ENCODE results near the gene KRTAP10-12.
A peak's percentile ranks its signal among the peaks of the same experiment; 100 is the strongest.

The KRTAP10-12 gene

GRCh38 chr21:44720170-44720569 lies 23.2 kb downstream of the KRTAP10-12 start:
- peaks cover 0 to 11% (median 8%) of the 10 kb centered on the region in 5 donors for H3K4me1 ChIP-seq (ENCODE audit: control insufficient read depth in 5 of 5, insufficient read depth in 5 of 5, low read length in 5 of 5)
- H3K9me3 ChIP-seq (ENCODE audit: control insufficient read depth in 5 of 5, low read length in 5 of 5), result no peaks in the 10 kb centered on the region
- peaks cover 17 to 30% (median 24%) of the 10 kb centered on the region in 5 donors for H3K27me3 ChIP-seq (ENCODE audit: control insufficient read depth in 5 of 5, insufficient read depth in 4 of 5, low read length in 5 of 5)
- no peak overlapping the region for H3K4me3 ChIP-seq (ENCODE audit: low read depth in 1 of 5, low read length in 5 of 5)
- H3K9ac ChIP-seq (ENCODE audit: low read length in 5 of 5), result no peak overlapping the region
- H3K36me3 ChIP-seq (ENCODE audit: control insufficient read depth in 5 of 5, insufficient read depth in 5 of 5, low read length in 5 of 5), result no peaks in the 10 kb centered on the region
- no peak overlapping the region for H3K27ac ChIP-seq (ENCODE audit: low read depth, low read length)

GRCh38 chr21:44722731-44723130 lies 25.8 kb downstream of the KRTAP10-12 start:
- Histone ChIP-seq H3K27ac (ENCODE audit: low read depth, low read length) (no peak overlapping the region), H3K36me3 (ENCODE audit: control insufficient read depth in 5 of 5, insufficient read depth in 5 of 5, low read length in 5 of 5) (no peaks in the 10 kb centered on the region), H3K4me1 (ENCODE audit: control insufficient read depth in 5 of 5, insufficient read depth in 5 of 5, low read length in 5 of 5) (peaks cover 0 to 11% (median 8%) of the 10 kb centered on the region in 5 donors), H3K4me3 (ENCODE audit: low read depth in 1 of 5, low read length in 5 of 5) (no peak overlapping the region), H3K27me3 (ENCODE audit: control insufficient read depth in 5 of 5, insufficient read depth in 4 of 5, low read length in 5 of 5) (peaks cover 28 to 54% (median 36%) of the 10 kb centered on the region in 5 donors), H3K9me3 (ENCODE audit: control insufficient read depth in 5 of 5, low read length in 5 of 5) (no peaks in the 10 kb centered on the region), H3K9ac (ENCODE audit: low read length in 5 of 5) (no peak overlapping the region)

- peak overlapping the region in 1 of 5 donors; percentile 11 for H3K9ac ChIP-seq (ENCODE audit: low read length in 5 of 5)
- no peaks in the 10 kb centered on the region for H3K9me3 ChIP-seq (ENCODE audit: control insufficient read depth in 5 of 5, low read length in 5 of 5)
- H3K4me3 ChIP-seq (ENCODE audit: low read depth in 1 of 5, low read length in 5 of 5), result peak overlapping the region in 1 of 5 donors; percentile 22
- H3K27ac ChIP-seq (ENCODE audit: low read depth, low read length), result no peak overlapping the region
- H3K4me1 ChIP-seq (ENCODE audit: control insufficient read depth in 5 of 5, insufficient read depth in 5 of 5, low read length in 5 of 5), result peaks cover 0 to 11% (median 8%) of the 10 kb centered on the region in 5 donors
- no peaks in the 10 kb centered on the region for H3K36me3 ChIP-seq (ENCODE audit: control insufficient read depth in 5 of 5, insufficient read depth in 5 of 5, low read length in 5 of 5)
- H3K27me3 ChIP-seq (ENCODE audit: control insufficient read depth in 5 of 5, insufficient read depth in 4 of 5, low read length in 5 of 5), result peaks cover 29 to 58% (median 39%) of the 10 kb centered on the region in 5 donors
These were observed 26.5 kb downstream of the KRTAP10-12 start for GRCh38 chr21:44723177-44724131.

- Histone ChIP-seq H3K27me3 (ENCODE audit: control insufficient read depth in 5 of 5, insufficient read depth in 4 of 5, low read length in 5 of 5) (peaks cover 29 to 58% (median 37%) of the 10 kb centered on the region in 5 donors), H3K4me1 (ENCODE audit: control insufficient read depth in 5 of 5, insufficient read depth in 5 of 5, low read length in 5 of 5) (peaks cover 0 to 11% (median 8%) of the 10 kb centered on the region in 5 donors), H3K9me3 (ENCODE audit: control insufficient read depth in 5 of 5, low read length in 5 of 5) (no peaks in the 10 kb centered on the region), H3K4me3 (ENCODE audit: low read depth in 1 of 5, low read length in 5 of 5) (no peak overlapping the region), H3K36me3 (ENCODE audit: control insufficient read depth in 5 of 5, insufficient read depth in 5 of 5, low read length in 5 of 5) (no peaks in the 10 kb centered on the region), H3K27ac (ENCODE audit: low read depth, low read length) (no peak overlapping the region), H3K9ac (ENCODE audit: low read length in 5 of 5) (no peak overlapping the region)
These were observed 27.2 kb downstream of the KRTAP10-12 start for GRCh38 chr21:44724196-44724595.

GRCh38 chr21:44724926-44725325 lies 28.0 kb downstream of the KRTAP10-12 start:
- Histone ChIP-seq H3K9me3 (ENCODE audit: control insufficient read depth in 5 of 5, low read length in 5 of 5) (no peaks in the 10 kb centered on the region), H3K9ac (ENCODE audit: low read length in 5 of 5) (no peak overlapping the region), H3K27me3 (ENCODE audit: control insufficient read depth in 5 of 5, insufficient read depth in 4 of 5, low read length in 5 of 5) (peaks cover 29 to 57% (median 39%) of the 10 kb centered on the region in 5 donors), H3K36me3 (ENCODE audit: control insufficient read depth in 5 of 5, insufficient read depth in 5 of 5, low read length in 5 of 5) (no peaks in the 10 kb centered on the region), H3K4me1 (ENCODE audit: control insufficient read depth in 5 of 5, insufficient read depth in 5 of 5, low read length in 5 of 5) (peaks cover 0 to 11% (median 8%) of the 10 kb centered on the region in 5 donors), H3K27ac (ENCODE audit: low read depth, low read length) (no peak overlapping the region), H3K4me3 (ENCODE audit: low read depth in 1 of 5, low read length in 5 of 5) (no peak overlapping the region)

GRCh38 chr21:44726826-44727225 lies 29.9 kb downstream of the KRTAP10-12 start:
- peaks cover 29 to 54% (median 39%) of the 10 kb centered on the region in 5 donors for H3K27me3 ChIP-seq (ENCODE audit: control insufficient read depth in 5 of 5, insufficient read depth in 4 of 5, low read length in 5 of 5)
- H3K9ac ChIP-seq (ENCODE audit: low read length in 5 of 5), result no peak overlapping the region
- H3K9me3 ChIP-seq (ENCODE audit: control insufficient read depth in 5 of 5, low read length in 5 of 5), result no peaks in the 10 kb centered on the region
- no peaks in the 10 kb centered on the region for H3K36me3 ChIP-seq (ENCODE audit: control insufficient read depth in 5 of 5, insufficient read depth in 5 of 5, low read length in 5 of 5)
- no peak overlapping the region for H3K4me3 ChIP-seq (ENCODE audit: low read depth in 1 of 5, low read length in 5 of 5)
- no peak overlapping the region for H3K27ac ChIP-seq (ENCODE audit: low read depth, low read length)
- H3K4me1 ChIP-seq (ENCODE audit: control insufficient read depth in 5 of 5, insufficient read depth in 5 of 5, low read length in 5 of 5), result peaks cover 0 to 11% (median 8%) of the 10 kb centered on the region in 5 donors

GRCh38 chr21:44727321-44727720 lies 30.3 kb downstream of the KRTAP10-12 start:
- no peaks in the 10 kb centered on the region for H3K36me3 ChIP-seq (ENCODE audit: control insufficient read depth in 5 of 5, insufficient read depth in 5 of 5, low read length in 5 of 5)
- no peak overlapping the region for H3K27ac ChIP-seq (ENCODE audit: low read depth, low read length)
- H3K4me3 ChIP-seq (ENCODE audit: low read depth in 1 of 5, low read length in 5 of 5), result no peak overlapping the region
- H3K9me3 ChIP-seq (ENCODE audit: control insufficient read depth in 5 of 5, low read length in 5 of 5), result no peaks in the 10 kb centered on the region
- H3K27me3 ChIP-seq (ENCODE audit: control insufficient read depth in 5 of 5, insufficient read depth in 4 of 5, low read length in 5 of 5), result peaks cover 29 to 54% (median 39%) of the 10 kb centered on the region in 5 donors
- no peak overlapping the region for H3K9ac ChIP-seq (ENCODE audit: low read length in 5 of 5)
- peaks cover 0 to 11% (median 8%) of the 10 kb centered on the region in 5 donors for H3K4me1 ChIP-seq (ENCODE audit: control insufficient read depth in 5 of 5, insufficient read depth in 5 of 5, low read length in 5 of 5)

GRCh38 chr21:44727757-44728156 lies 30.8 kb downstream of the KRTAP10-12 start:
- Histone ChIP-seq H3K36me3 (ENCODE audit: control insufficient read depth in 5 of 5, insufficient read depth in 5 of 5, low read length in 5 of 5) (no peaks in the 10 kb centered on the region), H3K9ac (ENCODE audit: low read length in 5 of 5) (no peak overlapping the region), H3K27me3 (ENCODE audit: control insufficient read depth in 5 of 5, insufficient read depth in 4 of 5, low read length in 5 of 5) (peaks cover 27 to 51% (median 37%) of the 10 kb centered on the region in 5 donors), H3K4me3 (ENCODE audit: low read depth in 1 of 5, low read length in 5 of 5) (no peak overlapping the region), H3K27ac (ENCODE audit: low read depth, low read length) (no peak overlapping the region), H3K4me1 (ENCODE audit: control insufficient read depth in 5 of 5, insufficient read depth in 5 of 5, low read length in 5 of 5) (peaks cover 0 to 11% (median 8%) of the 10 kb centered on the region in 5 donors), H3K9me3 (ENCODE audit: control insufficient read depth in 5 of 5, low read length in 5 of 5) (no peaks in the 10 kb centered on the region)

GRCh38 chr21:44728716-44729115 lies 31.7 kb downstream of the KRTAP10-12 start:
- H3K36me3 ChIP-seq (ENCODE audit: control insufficient read depth in 5 of 5, insufficient read depth in 5 of 5, low read length in 5 of 5), result no peaks in the 10 kb centered on the region
- H3K9me3 ChIP-seq (ENCODE audit: control insufficient read depth in 5 of 5, low read length in 5 of 5), result no peaks in the 10 kb centered on the region
- peaks cover 0 to 11% (median 3%) of the 10 kb centered on the region in 5 donors for H3K4me1 ChIP-seq (ENCODE audit: control insufficient read depth in 5 of 5, insufficient read depth in 5 of 5, low read length in 5 of 5)
- H3K27me3 ChIP-seq (ENCODE audit: control insufficient read depth in 5 of 5, insufficient read depth in 4 of 5, low read length in 5 of 5), result peaks cover 19 to 41% (median 28%) of the 10 kb centered on the region in 5 donors
- no peak overlapping the region for H3K27ac ChIP-seq (ENCODE audit: low read depth, low read length)
- no peak overlapping the region for H3K9ac ChIP-seq (ENCODE audit: low read length in 5 of 5)
- no peak overlapping the region for H3K4me3 ChIP-seq (ENCODE audit: low read depth in 1 of 5, low read length in 5 of 5)

Data from subcutaneous abdominal adipose tissue (tissue), 5 donors.